HG03095 (cell line): ENCODE data around the gene CGREF1.
"Not testable (repeated sequence)": the region's sequence is repeated elsewhere in the genome, so short reads cannot be mapped to it uniquely, and the experiment has no call there.

Experiments used
- ATAC-seq: cut with Tn5 transposase; IDR thresholded peaks from one replicate; pipeline ENCODE4 v1.9.1; 2021; ENCODE audit warnings: moderate library complexity; ENCODE audit not compliant: unreplicated experiment

The CGREF1 gene

DNA sequence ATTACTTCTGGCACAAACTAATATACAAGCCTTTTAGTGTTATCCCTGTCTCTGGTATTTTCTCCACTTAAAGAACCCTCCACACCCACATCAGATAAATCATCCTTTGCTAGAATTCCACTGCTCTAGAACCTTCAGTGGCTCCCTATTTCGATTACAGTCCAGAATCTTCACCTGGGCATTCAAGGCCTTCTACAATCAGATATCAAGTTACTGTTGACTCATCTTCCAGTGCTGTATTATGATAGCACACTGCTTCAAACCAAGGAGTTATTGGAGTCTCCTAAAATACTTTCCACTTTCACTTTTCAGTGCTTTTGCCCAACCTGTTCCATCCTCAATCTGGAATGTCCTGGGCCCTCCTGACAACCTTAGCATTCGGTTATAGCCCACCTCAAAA is 3.4 kb downstream of the CGREF1 start:
- ATAC-seq: no peak

GRCh38 chr2:27111392-27112078 is 7.4 kb downstream of the CGREF1 start:
- ATAC-seq: not testable (repeated sequence)

GRCh38 chr2:27110603-27111352 is 8.2 kb downstream of the CGREF1 start:
- not testable (repeated sequence) for ATAC-seq

- no peak for ATAC-seq
Observed at GRCh38 chr2:27109083-27109482, 9.8 kb downstream of the CGREF1 start.

- no peak for ATAC-seq
Observed at GRCh38 chr2:27108221-27108620, 10.7 kb downstream of the CGREF1 start.

- ATAC-seq: no peak
Observed at GRCh38 chr2:27105981-27106380, 12.9 kb downstream of the CGREF1 start.

GRCh38 chr2:27102329-27102728 is 16.6 kb downstream of the CGREF1 start:
- no peak for ATAC-seq

DNA sequence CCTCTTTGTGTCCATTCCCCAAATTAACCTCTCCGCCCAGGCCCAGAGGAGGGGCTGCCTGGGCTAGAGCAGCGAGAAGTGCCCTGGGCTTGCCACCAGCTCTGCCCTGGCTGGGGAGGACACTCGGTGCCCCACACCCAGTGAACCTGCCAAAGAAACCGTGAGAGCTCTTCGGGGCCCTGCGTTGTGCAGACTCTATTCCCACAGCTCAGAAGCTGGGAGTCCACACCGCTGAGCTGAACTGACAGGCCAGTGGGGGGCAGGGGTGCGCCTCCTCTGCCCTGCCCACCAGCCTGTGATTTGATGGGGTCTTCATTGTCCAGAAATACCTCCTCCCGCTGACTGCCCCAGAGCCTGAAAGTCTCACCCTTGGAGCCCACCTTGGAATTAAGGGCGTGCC is 18.9 kb downstream of the CGREF1 start:
- ATAC-seq: no peak

- ATAC-seq: no peak
Observed at GRCh38 chr2:27099334-27099955, 19.5 kb downstream of the CGREF1 start.

DNA sequence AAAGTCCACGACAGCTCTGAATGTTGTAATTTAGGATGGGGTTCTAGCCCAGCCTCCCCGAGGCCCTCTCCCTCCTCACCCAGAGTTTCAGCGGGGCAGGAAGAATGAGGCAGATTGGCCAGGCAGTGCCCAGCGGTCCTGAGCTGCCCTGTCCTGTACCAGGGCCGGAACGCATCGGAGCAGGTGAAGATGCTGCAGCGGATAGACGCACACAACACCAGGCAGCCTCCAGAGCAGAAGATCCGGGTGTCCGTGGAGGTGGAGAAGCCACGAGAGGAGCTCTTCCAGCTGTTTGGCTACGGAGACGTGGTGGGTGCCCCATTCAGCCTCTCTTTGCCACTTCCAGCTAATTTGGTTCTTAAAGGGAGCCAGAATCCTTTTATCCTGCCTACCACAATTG is 21.6 kb downstream of the CGREF1 start:
- no peak for ATAC-seq

DNA sequence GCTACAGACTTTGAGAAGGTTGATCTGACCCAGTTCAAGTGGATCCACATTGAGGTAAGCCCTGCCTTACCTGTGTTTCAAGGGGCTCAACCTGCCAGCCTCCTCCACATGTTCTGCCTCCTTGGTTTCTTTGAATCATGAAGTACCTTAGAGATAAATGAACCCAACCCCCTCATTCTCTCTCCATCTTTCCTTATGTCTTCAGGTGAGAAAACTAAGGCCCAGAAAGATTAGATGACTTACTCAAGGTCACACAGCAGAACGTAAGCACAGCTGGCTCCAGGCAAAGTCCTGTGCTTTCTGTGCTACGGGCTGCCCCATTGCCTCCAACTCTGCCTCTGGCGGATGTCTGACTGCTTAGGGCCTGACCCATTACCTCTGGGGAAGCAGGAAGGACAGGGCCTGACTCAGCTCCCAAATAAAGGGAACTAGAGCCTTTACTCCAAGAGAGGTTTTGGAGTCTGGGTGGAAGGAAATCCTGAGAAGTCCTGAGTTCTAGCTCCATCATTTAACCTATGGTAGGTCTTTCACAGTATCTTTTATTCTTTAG is 22.1 kb downstream of the CGREF1 start:
- no peak for ATAC-seq

GRCh38 chr2:27095745-27096651 is 22.9 kb downstream of the CGREF1 start:
- no peak for ATAC-seq

DNA sequence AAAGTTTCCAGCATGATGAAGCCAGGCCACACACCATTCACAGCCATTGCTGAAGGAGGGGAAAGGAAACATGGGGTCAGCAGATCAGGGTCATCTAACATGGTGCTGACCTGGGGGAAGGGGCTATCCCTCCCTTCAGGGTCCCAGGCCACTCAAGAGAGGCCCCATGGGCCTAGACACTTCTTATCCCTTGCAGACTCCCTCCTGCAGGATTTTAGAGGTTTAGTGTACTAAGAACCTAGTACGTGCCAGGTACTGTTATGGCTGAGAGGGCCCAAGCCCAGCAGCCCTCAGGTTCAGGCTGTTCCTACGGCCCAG is 23.5 kb downstream of the CGREF1 start:
- ATAC-seq: no peak

DNA sequence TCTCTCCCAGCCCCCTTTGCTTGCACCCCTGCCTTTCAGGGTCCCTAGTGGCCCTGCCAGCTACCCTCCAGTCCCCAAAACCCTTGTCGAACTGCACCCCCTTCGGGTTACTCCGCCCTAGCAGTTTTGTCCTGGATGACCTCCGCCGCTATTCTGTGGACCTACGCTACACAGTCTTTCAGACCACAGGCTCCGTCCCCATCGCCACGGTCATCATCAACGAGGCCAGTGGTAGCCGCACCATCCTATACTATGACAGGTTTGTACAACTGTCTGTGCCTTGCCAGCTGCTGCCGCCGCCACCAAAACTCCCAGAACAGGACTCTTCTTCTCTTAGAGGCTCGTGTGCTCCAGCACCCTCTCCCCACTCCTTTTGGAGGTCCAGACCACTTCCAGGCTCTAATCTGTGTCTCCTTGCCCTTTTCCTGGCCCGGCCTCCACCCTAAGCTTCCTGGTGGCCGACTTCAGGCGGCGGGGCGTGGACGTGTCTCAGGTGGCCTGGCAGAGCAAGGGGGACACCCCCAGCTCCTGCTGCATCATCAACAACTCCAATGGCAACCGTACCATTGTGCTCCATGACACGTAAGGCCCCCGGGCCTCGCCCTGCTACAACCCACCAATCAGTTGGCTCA is 24.5 kb downstream of the CGREF1 start:
- no peak for ATAC-seq

- no peak for ATAC-seq
Observed at GRCh38 chr2:27093430-27094352, 25.2 kb downstream of the CGREF1 start.

DNA sequence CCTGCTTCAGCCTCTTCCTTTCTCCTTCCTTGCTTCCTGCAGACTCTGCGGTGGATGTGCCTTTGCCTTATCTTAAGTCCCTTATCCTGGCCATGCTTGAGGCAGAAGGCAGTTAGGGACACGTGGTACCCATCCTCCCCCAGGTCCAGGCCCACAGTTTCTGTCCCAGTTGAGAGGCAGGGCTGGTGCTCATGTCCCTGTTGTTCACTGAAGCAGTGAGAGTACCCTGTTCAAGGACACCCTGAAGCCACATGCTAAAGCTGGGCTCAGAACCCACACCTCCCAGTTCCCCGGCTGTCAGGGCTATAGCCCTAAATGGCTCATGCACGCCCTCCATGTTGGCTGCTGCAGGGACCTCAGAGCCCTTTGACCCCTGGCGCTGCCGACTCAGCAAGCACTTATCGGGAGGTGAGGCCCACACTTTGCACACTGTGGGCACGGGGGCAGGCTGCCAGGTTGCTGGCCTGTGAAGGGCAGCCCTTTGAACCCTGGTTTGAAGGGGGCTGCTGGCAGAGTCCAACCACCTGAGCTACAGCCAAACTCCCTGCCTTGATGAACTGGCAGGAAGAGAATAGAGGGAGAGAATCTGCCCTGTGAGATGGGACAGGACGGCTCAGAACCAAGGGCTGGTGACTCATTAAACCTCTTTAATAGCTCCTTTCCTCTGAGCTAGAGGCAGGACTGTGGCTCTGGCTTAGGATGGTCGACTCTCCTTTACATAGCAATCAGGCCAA is 26.1 kb downstream of the CGREF1 start:
- ATAC-seq: no peak

- ATAC-seq: no peak
Observed at GRCh38 chr2:27091746-27092695, 26.9 kb downstream of the CGREF1 start.
